ENCODE data around the gene STYXL1. TPM values are rescaled to one million over a fixed set of nuclear protein-coding genes. Genes with fewer than 3 reads are reported as not detected.

The STYXL1 gene

DNA sequence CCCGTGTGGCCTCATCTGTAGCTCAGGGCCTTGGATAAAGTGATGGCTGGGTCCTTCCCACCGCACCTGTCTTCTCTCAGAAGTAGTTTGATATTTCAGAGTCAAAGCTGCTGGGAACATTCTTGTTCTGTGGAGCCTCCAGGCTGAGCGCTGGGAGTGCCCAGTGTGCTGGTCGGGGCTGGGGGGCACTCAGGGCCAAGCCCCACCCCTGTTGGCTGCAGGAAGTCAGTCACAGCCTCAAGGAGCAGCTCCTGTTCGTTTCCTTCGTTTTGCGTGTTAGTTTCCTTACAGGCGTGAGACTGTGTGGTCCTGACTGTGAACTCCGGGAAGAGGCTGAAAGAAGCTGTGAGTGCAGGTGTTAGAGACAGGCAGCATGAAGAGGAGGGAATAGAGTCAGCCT, 99.6 kb downstream of the STYXL1 start:
- Histone ChIP-seq H3K9me3 (ENCODE audit: control insufficient read depth, low read length) (no peaks in the 10 kb centered on the region), H3K4ac (ENCODE audit: low read depth in 1 of 2, low read length in 2 of 2) (no peak overlapping the region), H3K27ac (ENCODE audit: low read length, poor library complexity, severe bottlenecking) (no peak overlapping the region), H3K23ac (ENCODE audit: low read length in 2 of 2) (no peak overlapping the region), H4K91ac (ENCODE audit: low read length) (no peak overlapping the region), H3K14ac (ENCODE audit: low read length in 2 of 2) (no peak overlapping the region), H3K18ac (ENCODE audit: low read depth in 1 of 2, low read length in 2 of 2) (no peak overlapping the region), H3K4me1 (ENCODE audit: control insufficient read depth, insufficient read depth, low read depth, low read length) (peaks cover 9% of the 10 kb centered on the region), H3K36me3 (ENCODE audit: control insufficient read depth in 1 of 2, insufficient read depth in 2 of 2, low read depth in 1 of 2, low read length in 2 of 2) (peaks cover 8 to 13% of the 10 kb centered on the region in 2 experiments), H2AK5ac (ENCODE audit: low read length, severe bottlenecking) (no peak overlapping the region), H2AFZ (ENCODE audit: low read depth, low read length) (no peak overlapping the region), H2BK5ac (ENCODE audit: low read depth, low read length, poor library complexity, severe bottlenecking) (no peak overlapping the region), H2BK12ac (ENCODE audit: low read length in 2 of 2) (no peak overlapping the region), H2BK120ac (ENCODE audit: low read depth, low read length) (no peak overlapping the region), H3K79me1 (replicated peaks; ENCODE audit: low read length, poor library complexity, severe bottlenecking) (peaks cover 24% of the 10 kb centered on the region), H3K4me2 (ENCODE audit: low read length, poor library complexity, severe bottlenecking) (no peak overlapping the region), H3K9ac (ENCODE audit: low read length) (no peak overlapping the region), H3K27me3 (ENCODE audit: control insufficient read depth in 1 of 2, insufficient read depth in 1 of 2, low read length in 2 of 2) (no peaks in the 10 kb centered on the region), H4K8ac (ENCODE audit: low read length) (no peak overlapping the region), H2BK15ac (ENCODE audit: low read depth, poor library complexity, severe bottlenecking) (no peak overlapping the region), H3K4me3 (ENCODE audit: insufficient read depth in 1 of 2, low read depth in 1 of 2, low read length in 2 of 2) (no peak overlapping the region)
- 92% methylated on average over 9 of the region's 9 CpGs for WGBS
- no peak for DNase-seq

Small RNA genes lying within 50 kb of the gene (small RNA-seq; reads per million reads assigned to genes)
- gene RNU6-863P (ENCODE audit: low read depth), result not detected

Data from mesenchymal stem cell (in vitro differentiated cells and primary cell).